Neural crest cell (in vitro differentiated cells): ENCODE data around the gene NRG3. TPM values are rescaled to one million over a fixed set of nuclear protein-coding genes. Genes with fewer than 3 reads are reported as not detected.

Experiments used
- DNase-seq: peaks from one replicate; pipeline ENCODE4 v3.0.0; 2021; ENCODE audit warnings: low read depth, mixed read lengths, low spot score
- H3K27ac Mint-ChIP-seq: one replicate; pipeline ENCODE4 v1.8.0; 2021; ENCODE audit warnings: mild to moderate bottlenecking, mixed read lengths; ENCODE audit not compliant: unreplicated experiment
- H3K27me3 Mint-ChIP-seq: 2 replicates; pipeline ENCODE4 v1.8.0; 2021; ENCODE audit warnings: low read depth, mild to moderate bottlenecking, mixed read lengths
- H3K36me3 Mint-ChIP-seq: 2 replicates; pipeline ENCODE4 v1.8.0; 2021; ENCODE audit warnings: low read depth, mild to moderate bottlenecking, mixed read lengths
- H3K4me1 Mint-ChIP-seq: 2 replicates; pipeline ENCODE4 v1.8.0; 2021; ENCODE audit warnings: mixed read lengths
- H3K4me3 Mint-ChIP-seq: one replicate; pipeline ENCODE4 v1.8.0; 2021; ENCODE audit warnings: mild to moderate bottlenecking, mixed read lengths
- H3K9me3 Mint-ChIP-seq: 2 replicates; pipeline ENCODE4 v1.8.0; 2021; ENCODE audit warnings: mixed read lengths
- CTCF ChIP-seq: fragments of 200-600 bp; sonication (generic); conservative IDR thresholded peaks from 2 replicates; pipeline ENCODE4 v1.5.0; 2021; ENCODE audit warnings: antibody characterized with exemption, mild to moderate bottlenecking
- total RNA-seq: library from RNA; stranded (reverse); gene quantifications from 2 replicates; pipeline ENCODE4 v1.2.1, GENCODE V29; 2021

NRG3 gene
- total RNA-seq, 1 donor from 2014 or later, result 3.1 TPM

DNA sequence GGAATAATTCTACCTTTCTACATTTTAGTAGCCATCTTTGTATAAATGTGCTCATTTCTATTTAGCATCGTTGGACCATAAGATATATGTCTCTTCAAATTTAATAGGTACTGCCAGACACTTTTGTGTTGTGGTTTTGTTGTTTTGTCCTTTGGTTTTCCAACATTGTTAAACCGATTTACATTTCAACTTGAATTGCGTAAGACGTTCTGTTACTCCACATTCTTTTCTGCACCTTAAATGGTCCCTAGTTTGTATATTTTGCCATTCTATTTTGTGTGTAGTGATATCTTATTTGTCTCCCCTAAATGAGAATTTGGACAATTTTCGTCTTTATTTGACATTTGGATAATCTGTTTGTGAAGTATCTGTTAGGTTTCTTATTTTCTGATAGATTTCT lies 1015.6 kb downstream of the NRG3 start:
- no peak overlapping the region for H3K27ac Mint-ChIP-seq
- no peak for TF ChIP-seq CTCF
- H3K4me3 Mint-ChIP-seq, result no peak overlapping the region
- peaks cover 13% of the 10 kb centered on the region for H3K4me1 Mint-ChIP-seq
- DNase-seq, result no peak
- no peaks in the 10 kb centered on the region for H3K36me3 Mint-ChIP-seq
- no peaks in the 10 kb centered on the region for H3K27me3 Mint-ChIP-seq
- no peaks in the 10 kb centered on the region for H3K9me3 Mint-ChIP-seq

DNA sequence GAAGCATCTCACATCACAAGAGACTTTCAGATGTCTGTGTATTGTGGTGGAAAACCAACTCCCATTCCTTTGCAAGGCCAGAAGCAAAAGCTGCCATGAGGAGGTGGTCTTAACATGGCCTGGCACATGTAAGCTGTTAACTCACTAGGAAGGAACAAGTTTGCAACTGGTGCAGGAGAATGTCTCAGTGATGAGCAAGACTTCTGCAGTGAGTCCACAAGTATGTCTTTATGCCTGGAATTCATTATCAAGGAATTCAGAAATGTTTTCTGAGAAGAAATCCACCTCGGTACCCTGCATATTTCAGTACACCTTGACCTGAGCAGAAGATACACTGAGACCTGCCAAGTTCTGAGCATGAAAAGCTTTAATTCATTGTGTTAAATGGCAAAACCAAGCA lies 1033.1 kb downstream of the NRG3 start:
- no peak for TF ChIP-seq CTCF
- Mint-ChIP-seq H3K36me3 (no peaks in the 10 kb centered on the region), H3K27me3 (no peaks in the 10 kb centered on the region), H3K4me1 (peaks cover 4% of the 10 kb centered on the region), H3K27ac (no peak overlapping the region), H3K9me3 (peaks cover 2% of the 10 kb centered on the region), H3K4me3 (no peak overlapping the region)
- no peak for DNase-seq

DNA sequence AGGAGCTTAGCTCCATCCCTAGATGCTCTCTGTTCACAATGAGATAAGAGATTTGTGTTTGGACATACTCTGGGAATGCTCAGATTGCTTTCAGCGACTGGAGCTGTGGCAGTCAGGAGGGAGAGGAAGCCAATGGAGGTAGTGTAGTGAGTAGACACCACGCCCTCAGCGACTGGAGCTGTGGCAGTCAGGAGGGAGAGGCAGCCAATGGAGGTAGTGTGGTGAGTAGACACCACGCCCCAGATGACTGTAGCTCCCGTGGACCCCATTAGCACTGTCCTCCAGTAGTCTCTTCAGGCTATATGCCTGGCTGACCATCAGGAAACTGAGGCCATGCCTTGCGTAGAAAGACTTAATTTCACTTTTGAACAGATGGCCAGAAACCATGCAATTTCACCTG lies 1033.8 kb downstream of the NRG3 start:
- H3K9me3 Mint-ChIP-seq, result peaks cover 6% of the 10 kb centered on the region
- DNase-seq, result no peak
- no peak overlapping the region for H3K4me3 Mint-ChIP-seq
- no peak overlapping the region for H3K27ac Mint-ChIP-seq
- H3K36me3 Mint-ChIP-seq, result no peaks in the 10 kb centered on the region
- H3K27me3 Mint-ChIP-seq, result no peaks in the 10 kb centered on the region
- peaks cover 4% of the 10 kb centered on the region for H3K4me1 Mint-ChIP-seq
- no peak for TF ChIP-seq CTCF

DNA sequence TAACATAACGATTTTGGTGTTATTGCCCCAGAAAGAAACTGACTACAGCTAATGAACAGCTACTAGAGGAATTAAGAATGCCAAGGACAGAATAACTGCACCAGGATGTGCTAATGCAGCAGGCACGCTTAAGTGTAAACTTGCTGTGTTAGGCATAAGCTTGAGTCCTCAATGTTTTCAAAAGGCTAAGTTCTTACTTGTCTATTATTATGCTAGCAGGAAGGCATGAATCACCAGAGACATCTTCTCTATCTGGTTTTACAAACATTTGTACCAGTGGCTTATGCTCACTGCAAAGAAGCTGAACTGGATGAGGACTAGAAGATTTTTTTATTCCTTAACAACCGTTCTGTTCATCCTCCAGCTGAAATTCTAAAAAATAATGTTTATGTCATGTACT lies 1035.3 kb downstream of the NRG3 start:
- Mint-ChIP-seq H3K4me1 (peaks cover 4% of the 10 kb centered on the region), H3K36me3 (no peaks in the 10 kb centered on the region), H3K27ac (no peak overlapping the region), H3K9me3 (peaks cover 6% of the 10 kb centered on the region), H3K27me3 (no peaks in the 10 kb centered on the region), H3K4me3 (no peak overlapping the region)
- DNase-seq, result no peak
- TF ChIP-seq CTCF, result no peak

DNA sequence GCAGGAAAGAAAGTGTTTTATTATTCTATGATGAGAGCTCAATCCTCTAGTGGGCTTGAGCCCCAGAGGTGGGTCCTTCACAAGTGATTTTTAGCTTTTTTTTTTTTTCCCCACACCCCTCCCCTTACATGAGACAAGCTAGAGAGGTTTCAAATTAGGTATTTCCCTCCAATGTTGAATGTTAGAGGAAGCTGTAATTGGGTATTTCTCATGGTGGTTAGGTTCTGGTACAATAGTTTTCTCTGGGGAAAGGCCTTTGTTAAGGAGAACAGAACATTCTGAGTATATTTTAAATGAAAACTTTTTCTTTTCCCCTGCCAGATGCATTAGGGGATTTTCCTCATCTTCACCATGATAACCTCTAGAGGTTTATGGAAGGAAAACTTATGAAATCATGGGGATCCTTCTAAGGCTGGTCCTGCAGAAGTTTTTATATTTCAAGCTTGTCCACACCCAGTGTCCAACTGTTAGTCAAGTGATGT lies 1039.7 kb downstream of the NRG3 start:
- Mint-ChIP-seq H3K9me3 (peaks cover 6% of the 10 kb centered on the region), H3K27ac (no peak overlapping the region), H3K27me3 (no peaks in the 10 kb centered on the region), H3K4me1 (no peaks in the 10 kb centered on the region), H3K4me3 (no peak overlapping the region), H3K36me3 (no peaks in the 10 kb centered on the region)
- TF ChIP-seq CTCF, result no peak
- DNase-seq, result no peak

GRCh38 chr10:82916941-82917340 lies 1041.9 kb downstream of the NRG3 start:
- Mint-ChIP-seq H3K27ac (no peak overlapping the region), H3K4me3 (no peak overlapping the region), H3K36me3 (no peaks in the 10 kb centered on the region), H3K4me1 (no peaks in the 10 kb centered on the region), H3K27me3 (no peaks in the 10 kb centered on the region), H3K9me3 (peaks cover 14% of the 10 kb centered on the region)
- DNase-seq, result no peak
- TF ChIP-seq CTCF, result no peak
